Aorta (tissue), 5 donors: ENCODE data around the gene FIGLA. TPM values are rescaled to one million over a fixed set of nuclear protein-coding genes. Genes with fewer than 3 reads are reported as not detected.
"Not testable (repeated sequence)": the region's sequence is repeated elsewhere in the genome, so short reads cannot be mapped to it uniquely, and the experiment has no call there.

ENCODE experiments used
- ATAC-seq: fragments of 200-7000 bp; cut with Tn5 transposase; one replicate; pipeline ENCODE4 v1.9.1; 2022; ENCODE audit warnings: moderate library complexity; ENCODE audit not compliant: low FRiP score
- DNase-seq, 2 donors: peaks; one replicate each; pipeline ENCODE4 v3.0.0-alpha.2; 2020
- H3K27ac ChIP-seq, 2 donors: one replicate each; pipeline ENCODE4 v1.5.1; 2013; ENCODE audit warnings: low read length in 2 of 2, mild to moderate bottlenecking in 2 of 2, moderate library complexity in 2 of 2, control low read depth in 1 of 2, inconsistent platforms in 1 of 2, low read depth in 1 of 2
- H3K27me3 ChIP-seq, 2 donors: one replicate each; pipeline ENCODE4 v1.6.1; 2013; ENCODE audit warnings: control low read depth in 1 of 2, low read length in 1 of 2, mild to moderate bottlenecking in 1 of 2, moderate library complexity in 1 of 2; ENCODE audit not compliant: insufficient read depth in 2 of 2, control insufficient read depth in 1 of 2
- H3K36me3 ChIP-seq, 2 donors: one replicate each; pipeline ENCODE4 v1.6.1; 2013; ENCODE audit warnings: control low read depth in 1 of 2, low read length in 1 of 2, mild to moderate bottlenecking in 1 of 2; ENCODE audit not compliant: insufficient read depth in 2 of 2, control insufficient read depth in 1 of 2
- H3K4me1 ChIP-seq, 2 donors: one replicate each; pipeline ENCODE4 v1.6.1; 2013; ENCODE audit warnings: low read length in 2 of 2, control low read depth in 1 of 2, mild to moderate bottlenecking in 1 of 2, moderate library complexity in 1 of 2; ENCODE audit not compliant: insufficient read depth in 2 of 2, control insufficient read depth in 1 of 2
- H3K4me3 ChIP-seq, 2 donors: one replicate each; pipeline ENCODE4 v1.5.1; 2013; ENCODE audit warnings: low read length in 2 of 2, control low read depth in 1 of 2, mild to moderate bottlenecking in 1 of 2
- H3K9me3 ChIP-seq: one replicate; pipeline ENCODE4 v1.6.1; 2013; ENCODE audit warnings: mild to moderate bottlenecking, low read length; ENCODE audit not compliant: control insufficient read depth
- WGBS, 2 donors: extraction: QIAGEN DNeasy Blood & Tissue Kit; methylation state at CpG; one replicate each; pipeline ENCODE4 v1.1.7; 2013; 5-methylcytosine and 5-hydroxymethylcytosine counted together
- intact Hi-C, 2 donors: fragments of 100-400 bp; cut with DNase I; formaldehyde crosslinking; loops; one replicate each; pipeline versions ENCODE4 v1.14.2 to v1.15.0; 2022
- polyA plus RNA-seq, 2 donors: library from polyadenylated mRNA; stranded (reverse); fragments of 200-250 nt; gene quantifications; one replicate each; pipeline ENCODE4 v1.2.3, GENCODE V29; 2013
- total RNA-seq, 2 donors: library from RNA; stranded (reverse); fragmentation: NEBNext Ultra II Directional; extraction: Animal tissue kit (Norgen Biotek cat#: 25700); gene quantifications; one replicate each; pipeline ENCODE4 v1.2.1, GENCODE V29; 2021
- donor health status: healthy with polysubstance abuse.
- donor health status: Bipolar disorder and iron deficiency.
- donor health status: DM: no; HTN: no; CAD: no.
- donor health status: DM: no; HTN: no; CAD: no.
- donor health status: DM: yes; HTN: yes; CAD: no.

FIGLA gene
- total and polyA plus RNA-seq, 4 donors: not detected

DNA sequence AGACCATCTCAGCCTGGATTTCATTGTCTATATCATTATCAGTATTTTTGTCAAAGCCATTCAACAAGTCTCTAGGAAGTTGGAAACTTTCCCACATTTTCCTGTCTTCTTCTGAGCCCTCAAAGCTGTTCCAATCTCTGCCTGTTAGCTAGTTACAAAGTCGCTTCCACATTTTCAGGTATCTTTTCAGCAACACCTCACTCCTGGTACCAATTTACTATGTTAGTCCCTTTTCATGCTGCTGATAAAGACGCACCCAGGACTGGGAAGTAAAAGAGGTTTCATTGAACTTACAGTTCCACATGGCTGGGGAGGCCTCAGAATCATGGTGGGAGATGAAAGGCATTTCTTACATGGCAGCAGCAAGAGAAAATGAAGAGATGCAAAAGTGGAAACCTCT, 9.3 kb upstream of the FIGLA start:
- no peak overlapping the region for H3K4me3 ChIP-seq
- no peaks in the 10 kb centered on the region for H3K4me1 ChIP-seq
- WGBS, 2 donors: 81 to 83% methylated on average over 2 of the region's 2 CpGs
- DNase-seq: no peak
- no peaks in the 10 kb centered on the region for H3K36me3 ChIP-seq
- H3K27me3 ChIP-seq: no peaks in the 10 kb centered on the region
- peaks cover 6% of the 10 kb centered on the region for H3K9me3 ChIP-seq
- intact Hi-C loops: no loop called here
- H3K27ac ChIP-seq: no peak overlapping the region
- no peak for ATAC-seq

DNA sequence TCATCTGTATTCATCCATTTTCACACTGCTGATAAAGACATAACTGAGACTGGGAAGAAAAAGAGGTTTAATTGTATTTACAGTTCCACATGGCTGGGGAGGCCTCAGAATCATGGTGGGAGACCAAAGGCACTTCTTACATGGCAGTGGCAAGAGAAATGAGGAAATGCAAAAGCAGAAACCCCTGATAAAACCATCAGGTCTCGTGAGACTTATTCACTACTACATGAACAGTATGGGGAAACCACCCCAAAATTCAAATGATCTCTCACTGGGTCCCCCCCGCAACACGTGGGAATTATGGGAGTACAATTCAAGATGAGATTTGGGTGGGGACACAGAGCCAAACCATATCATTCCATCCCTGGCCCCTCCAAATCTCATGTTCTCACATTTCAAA, 7.6 kb upstream of the FIGLA start:
- H3K4me1 ChIP-seq, ATAC-seq, H3K4me3 ChIP-seq, DNase-seq, H3K27me3 ChIP-seq, H3K36me3 ChIP-seq, H3K9me3 ChIP-seq, intact Hi-C loops, H3K27ac ChIP-seq: not testable (repeated sequence)
- WGBS, 2 donors: 73 to 88% methylated on average over 3 of the region's 3 CpGs

DNA sequence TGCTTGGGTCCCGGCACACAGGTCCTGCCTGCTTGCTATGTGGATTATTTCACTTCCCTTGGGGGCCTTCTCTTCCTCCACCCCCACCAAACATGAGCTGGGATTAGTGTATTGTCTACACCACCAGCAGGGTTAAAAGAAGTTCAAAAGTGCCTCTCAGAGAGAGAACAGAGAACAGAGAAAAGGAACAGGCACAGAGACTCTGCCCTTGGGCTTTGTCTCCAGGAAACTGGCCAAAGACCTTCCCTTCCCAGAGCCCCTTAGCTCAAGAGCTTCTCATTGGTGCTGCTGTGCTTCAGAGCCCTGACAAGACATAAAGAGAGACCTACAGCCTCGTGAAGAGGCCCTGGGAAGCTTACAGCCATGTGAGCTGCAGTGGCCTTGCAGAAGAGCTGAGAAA, 7.1 kb upstream of the FIGLA start:
- H3K27me3 ChIP-seq: no peaks in the 10 kb centered on the region
- H3K4me3 ChIP-seq: no peak overlapping the region
- DNase-seq (no peak), ATAC-seq (no peak)
- intact Hi-C loops: no loop called here
- no peaks in the 10 kb centered on the region for H3K4me1 ChIP-seq
- H3K36me3 ChIP-seq: no peaks in the 10 kb centered on the region
- 36 to 48% methylated on average over 2 of the region's 2 CpGs for WGBS, 2 donors
- H3K27ac ChIP-seq: no peak overlapping the region
- peaks cover 8% of the 10 kb centered on the region for H3K9me3 ChIP-seq

DNA sequence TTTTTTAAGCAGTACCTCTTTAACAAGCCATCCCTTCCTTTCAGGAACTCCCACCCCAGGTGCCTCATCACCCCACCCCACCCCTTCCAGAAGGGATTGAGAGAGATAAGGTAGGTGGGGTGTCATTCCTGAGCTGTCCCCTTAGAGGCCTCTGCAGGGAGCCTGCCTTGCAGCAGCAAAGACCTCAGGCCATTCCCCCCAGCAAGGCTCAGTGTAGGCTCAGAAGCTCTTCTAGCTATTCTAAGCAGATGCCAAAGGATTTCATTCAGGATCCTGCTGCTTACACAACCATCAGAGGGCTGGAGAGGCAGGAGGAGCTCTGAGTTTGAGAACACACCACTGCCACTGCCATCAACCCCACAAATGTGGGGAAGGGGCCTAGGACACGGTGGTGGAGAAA, 5.8 kb upstream of the FIGLA start:
- intact Hi-C loops: no loop called here
- H3K27ac ChIP-seq: no peak overlapping the region

DNA sequence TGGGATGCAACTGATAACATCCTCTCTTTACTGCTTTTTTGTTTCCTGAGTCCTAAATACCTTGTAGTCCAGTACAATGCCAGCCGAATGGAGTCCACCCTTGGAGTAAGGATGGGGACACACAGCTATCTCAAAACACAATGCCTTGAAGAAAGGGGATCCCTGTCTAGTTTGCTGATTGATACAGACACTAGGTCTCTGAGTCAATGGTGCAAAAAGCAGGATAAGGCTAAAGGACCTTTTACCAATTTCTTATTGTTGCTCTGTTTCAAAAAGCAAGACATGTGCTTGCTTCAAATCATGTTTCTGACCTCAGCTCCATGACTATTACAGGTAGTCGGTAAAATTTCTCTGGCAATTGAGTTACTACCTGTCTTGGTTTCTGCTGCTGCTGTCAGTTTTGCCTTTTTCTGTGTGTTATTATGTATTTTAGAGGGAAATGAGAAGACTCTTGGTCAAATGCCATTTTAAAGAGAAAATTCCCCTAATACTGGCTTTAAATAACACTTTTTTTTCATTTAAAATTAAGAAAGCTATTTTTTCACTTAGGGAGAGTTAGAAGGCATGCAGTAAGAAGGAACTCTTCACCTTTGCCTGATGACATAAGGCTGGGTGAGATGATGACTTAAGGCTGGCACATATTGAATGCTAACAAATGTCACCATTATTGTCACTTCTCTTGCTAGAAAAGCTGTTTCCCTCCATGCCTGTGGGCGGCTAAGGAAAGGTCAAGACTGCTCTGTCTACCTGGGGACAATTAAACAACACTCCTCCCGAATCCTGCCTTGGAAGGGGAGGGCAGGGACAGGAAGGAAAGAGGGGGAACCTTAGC, 4.9 kb upstream of the FIGLA start:
- Histone ChIP-seq H3K27ac (no peak overlapping the region), H3K36me3 (no peaks in the 10 kb centered on the region), H3K9me3 (peaks cover 5% of the 10 kb centered on the region), H3K27me3 (peaks cover 0 to 1% of the 10 kb centered on the region in 2 donors), H3K4me1 (no peaks in the 10 kb centered on the region), H3K4me3 (no peak overlapping the region)
- intact Hi-C loops: no loop called here
- WGBS, 2 donors: 66% methylated on average over 4 of the region's 4 CpGs
- ATAC-seq (no peak), DNase-seq (no peak)

More for the DNA sequence above, 5.8 kb upstream of the FIGLA start:
- WGBS, 2 donors: 76 to 78% methylated on average over 1 of the region's 1 CpG
- Histone ChIP-seq H3K4me3 (no peak overlapping the region), H3K4me1 (no peaks in the 10 kb centered on the region), H3K27me3 (peaks cover 0 to 1% of the 10 kb centered on the region in 2 donors), H3K36me3 (no peaks in the 10 kb centered on the region), H3K9me3 (peaks cover 8% of the 10 kb centered on the region)
- no peak for DNase-seq
- ATAC-seq: no peak

DNA sequence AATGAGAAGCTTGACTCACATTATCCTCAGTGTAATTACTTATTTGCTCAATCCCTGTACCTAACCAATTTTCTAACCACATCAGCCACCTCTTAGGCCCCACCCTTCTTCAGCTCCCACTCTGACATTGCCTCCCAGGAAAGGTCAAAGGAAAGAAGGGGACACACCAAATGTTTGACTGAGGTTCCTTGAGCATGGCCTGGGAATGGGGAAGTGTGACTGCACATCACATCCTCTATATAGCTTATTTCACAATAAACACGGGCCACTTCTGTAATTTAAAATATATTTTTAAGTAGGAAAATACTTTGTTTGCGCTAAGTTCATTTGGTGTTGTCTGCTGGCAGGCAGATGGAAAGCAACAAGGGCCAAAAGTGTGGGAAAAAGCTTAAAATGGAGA, 3.0 kb upstream of the FIGLA start:
- ATAC-seq (no peak), DNase-seq (no peak)
- peaks cover 1% of the 10 kb centered on the region for H3K9me3 ChIP-seq
- H3K4me1 ChIP-seq: no peaks in the 10 kb centered on the region
- intact Hi-C loops: no loop called here
- no peak overlapping the region for H3K27ac ChIP-seq
- WGBS, 2 donors: 77 to 80% methylated on average over 2 of the region's 2 CpGs
- H3K27me3 ChIP-seq: peaks cover 0 to 1% of the 10 kb centered on the region in 2 donors
- H3K36me3 ChIP-seq: no peaks in the 10 kb centered on the region
- no peak overlapping the region for H3K4me3 ChIP-seq

DNA sequence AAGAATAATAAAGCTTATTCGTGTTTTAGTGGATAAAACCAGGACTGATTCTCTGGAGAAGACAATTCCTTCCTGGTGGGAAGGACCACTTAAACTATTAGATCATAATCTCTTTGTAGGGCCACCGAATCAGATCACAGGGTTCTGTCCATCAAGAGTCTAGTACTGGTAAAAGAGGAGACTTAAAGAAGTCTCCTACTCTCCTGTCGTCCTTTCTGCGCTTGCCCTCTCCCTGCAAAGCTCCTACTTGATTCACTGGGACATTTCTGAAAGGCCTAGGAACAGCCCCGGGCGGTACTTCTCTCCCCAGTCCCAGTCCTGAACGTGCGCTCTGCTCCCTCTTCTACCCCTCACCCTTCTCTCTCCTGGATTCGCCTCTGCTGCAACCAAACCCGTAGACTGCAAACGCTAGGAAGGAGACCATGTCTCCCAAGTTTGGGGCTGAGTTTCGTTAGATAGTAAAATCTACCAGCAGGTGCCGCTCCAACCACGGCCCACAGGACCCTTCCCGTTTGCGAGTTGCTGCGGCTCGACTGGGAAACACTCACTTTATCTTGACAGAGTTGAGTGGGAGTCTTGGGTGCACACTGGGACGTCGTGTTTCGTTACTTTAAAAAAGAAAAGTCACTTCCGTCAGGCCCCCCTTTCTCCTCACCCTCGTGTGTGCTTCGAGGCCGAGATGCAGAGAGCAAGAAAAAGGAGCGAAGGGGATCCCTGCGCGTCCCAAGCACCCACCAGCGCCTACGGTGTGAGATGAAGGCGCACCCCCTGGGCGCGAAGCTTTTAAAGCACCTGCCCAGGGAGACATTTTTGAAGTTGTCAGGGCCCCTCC, 923 bp downstream of the FIGLA start:
- Histone ChIP-seq H3K9me3 (peaks cover 1% of the 10 kb centered on the region), H3K36me3 (no peaks in the 10 kb centered on the region), H3K4me1 (no peaks in the 10 kb centered on the region), H3K27ac (no peak overlapping the region), H3K4me3 (peak overlapping the region in 1 of 2 donors; percentile 1), H3K27me3 (peaks cover 0 to 1% of the 10 kb centered on the region in 2 donors)
- ATAC-seq: peak; percentile 70
- DNase-seq: peak; percentile 78 to 82
- WGBS, 2 donors: 2 to 5% methylated on average over 33 of the region's 33 CpGs
- intact Hi-C loops: no loop called here

DNA sequence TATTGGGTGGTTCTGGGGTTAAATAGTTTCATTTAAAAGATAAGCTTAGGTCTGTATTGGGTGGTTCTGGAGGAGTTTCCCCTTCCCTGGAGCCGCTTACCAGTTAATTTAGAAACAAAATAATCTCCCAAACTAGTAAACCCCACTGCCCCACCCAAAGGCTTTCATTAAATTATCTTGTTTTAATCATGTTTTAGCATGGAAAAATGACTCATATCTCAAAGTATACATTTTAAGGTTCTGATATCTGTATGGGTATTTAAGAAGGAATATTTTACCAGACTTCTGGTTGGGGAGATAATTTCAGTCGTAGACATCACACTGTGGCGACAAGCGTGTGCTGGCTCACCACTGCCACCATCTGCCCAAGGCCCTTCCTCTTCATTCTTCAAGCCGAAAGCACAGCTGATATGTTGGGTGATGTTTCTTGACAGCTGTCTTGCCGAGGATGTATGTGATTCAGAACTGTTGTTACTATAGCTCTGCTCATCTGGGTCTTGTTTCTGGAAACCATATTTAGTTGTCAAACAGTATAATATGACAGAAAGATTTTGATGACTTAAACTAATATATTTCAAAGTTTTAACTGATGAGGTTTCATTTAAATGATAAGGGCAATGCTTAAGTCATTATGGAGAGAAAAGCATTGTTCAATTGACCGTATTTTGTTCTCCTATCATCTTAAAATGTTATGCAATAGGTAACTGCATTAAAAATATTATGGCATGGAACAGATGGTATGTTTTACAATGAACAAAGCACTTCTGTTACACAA, 5.1 kb downstream of the FIGLA start:
- intact Hi-C loops: no loop called here
- 16 to 17% methylated on average over 7 of the region's 7 CpGs for WGBS, 2 donors
- DNase-seq: no peak
- H3K9me3 ChIP-seq: no peaks in the 10 kb centered on the region
- H3K4me3 ChIP-seq: no peak overlapping the region
- no peaks in the 10 kb centered on the region for H3K36me3 ChIP-seq
- H3K27ac ChIP-seq: no peak overlapping the region
- H3K27me3 ChIP-seq: no peaks in the 10 kb centered on the region
- no peaks in the 10 kb centered on the region for H3K4me1 ChIP-seq
- no peak for ATAC-seq
